IPS DF 6.9 (cell line): ENCODE results near the gene HSPA12A.

ENCODE experiments used
- DNase-seq: peaks from one replicate; pipeline ENCODE4 v3.0.0-alpha.2; 2013; ENCODE audit warnings: low read depth, low spot score
- H3K27ac ChIP-seq: one replicate; pipeline ENCODE4 v1.5.1; 2013; ENCODE audit warnings: low read length, control low read depth
- H3K27me3 ChIP-seq: 2 replicates; pipeline ENCODE4 v1.6.1; 2013; ENCODE audit warnings: mild to moderate bottlenecking, low read length; ENCODE audit not compliant: control insufficient read depth, insufficient read depth
- H3K36me3 ChIP-seq: 2 replicates; pipeline ENCODE4 v1.6.1; 2013; ENCODE audit warnings: low read length; ENCODE audit not compliant: control insufficient read depth, insufficient read depth
- H3K4me1 ChIP-seq: 2 replicates; pipeline ENCODE4 v1.6.1; 2013; ENCODE audit warnings: low read length; ENCODE audit not compliant: control insufficient read depth, insufficient read depth
- H3K4me3 ChIP-seq: 2 replicates; pipeline ENCODE4 v1.5.1; 2013; ENCODE audit warnings: mild to moderate bottlenecking, low read length
- H3K9me3 ChIP-seq: 2 replicates; pipeline ENCODE4 v1.6.1; 2013; ENCODE audit warnings: low read length, inconsistent platforms; ENCODE audit not compliant: control insufficient read depth, insufficient read depth
- WGBS: extraction: QIAGEN DNeasy Blood & Tissue Kit; methylation state at CpG from one replicate; pipeline ENCODE4 v1.1.7; 2013; ENCODE audit warnings: mixed read lengths, missing lambda C conversion rate; ENCODE audit not compliant: insufficient read length, insufficient coverage; 5-methylcytosine and 5-hydroxymethylcytosine counted together

Gene HSPA12A

DNA sequence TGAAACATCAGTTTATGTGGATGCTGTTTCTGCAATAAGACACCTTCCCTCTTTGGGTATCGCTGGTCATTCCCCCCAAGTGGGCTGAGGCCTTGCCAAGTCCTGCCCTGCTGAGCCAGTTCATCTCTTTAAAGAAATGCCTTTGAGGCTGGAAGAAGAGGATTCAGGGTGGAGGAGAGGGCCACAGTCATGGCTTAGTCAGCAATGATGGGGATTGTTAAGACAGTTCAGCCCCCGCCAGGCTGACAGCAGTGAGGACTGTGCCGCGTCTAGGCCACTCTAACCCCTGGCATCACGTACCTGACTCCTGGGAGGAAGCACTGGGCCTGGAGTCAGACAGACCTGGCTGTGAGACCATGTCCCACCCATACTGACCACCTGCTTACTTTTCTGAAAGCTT lies 73.3 kb downstream of the HSPA12A start:
- H3K4me1 ChIP-seq = peaks cover 12% of the 10 kb centered on the region
- no peak overlapping the region for H3K4me3 ChIP-seq
- H3K27ac ChIP-seq = no peak overlapping the region
- peaks cover 6% of the 10 kb centered on the region for H3K36me3 ChIP-seq
- no peak for DNase-seq
- no peaks in the 10 kb centered on the region for H3K9me3 ChIP-seq
- WGBS = no CpG with 5 or more reads among the region's 5 CpGs
- no peaks in the 10 kb centered on the region for H3K27me3 ChIP-seq

- Histone ChIP-seq H3K27me3 (no peaks in the 10 kb centered on the region), H3K4me1 (peaks cover 12% of the 10 kb centered on the region)
- no CpG with 5 or more reads among the region's 2 CpGs for WGBS
These were observed 73.9 kb downstream of the HSPA12A start for GRCh38 chr10:116668446-116668845.

GRCh38 chr10:116668018-116668417 lies 74.3 kb downstream of the HSPA12A start:
- Histone ChIP-seq H3K9me3 (no peaks in the 10 kb centered on the region), H3K27ac (no peak overlapping the region), H3K36me3 (peaks cover 6% of the 10 kb centered on the region), H3K27me3 (no peaks in the 10 kb centered on the region), H3K4me1 (peaks cover 12% of the 10 kb centered on the region), H3K4me3 (no peak overlapping the region)
- DNase-seq = no peak
- WGBS = no CpG with 5 or more reads among the region's 9 CpGs

More at GRCh38 chr10:116668446-116668845, 73.9 kb downstream of the HSPA12A start:
- no peak for DNase-seq
- Histone ChIP-seq H3K36me3 (peaks cover 6% of the 10 kb centered on the region), H3K4me3 (no peak overlapping the region), H3K9me3 (no peaks in the 10 kb centered on the region), H3K27ac (no peak overlapping the region)

- Histone ChIP-seq H3K4me1 (peaks cover 12% of the 10 kb centered on the region), H3K36me3 (peaks cover 7% of the 10 kb centered on the region), H3K27ac (no peak overlapping the region), H3K27me3 (no peaks in the 10 kb centered on the region), H3K9me3 (no peaks in the 10 kb centered on the region), H3K4me3 (no peak overlapping the region)
- DNase-seq = no peak
- no CpG with 5 or more reads among the region's 3 CpGs for WGBS
These were observed 74.9 kb downstream of the HSPA12A start for GRCh38 chr10:116667484-116667883.

- DNase-seq = no peak
- no peak overlapping the region for H3K27ac ChIP-seq
- H3K36me3 ChIP-seq = peaks cover 8% of the 10 kb centered on the region
- H3K27me3 ChIP-seq = no peaks in the 10 kb centered on the region
- H3K4me3 ChIP-seq = no peak overlapping the region
- H3K4me1 ChIP-seq = peaks cover 6% of the 10 kb centered on the region
- no CpG with 5 or more reads among the region's 13 CpGs for WGBS
- no peaks in the 10 kb centered on the region for H3K9me3 ChIP-seq
These were observed 76.7 kb downstream of the HSPA12A start for GRCh38 chr10:116665541-116666125.

DNA sequence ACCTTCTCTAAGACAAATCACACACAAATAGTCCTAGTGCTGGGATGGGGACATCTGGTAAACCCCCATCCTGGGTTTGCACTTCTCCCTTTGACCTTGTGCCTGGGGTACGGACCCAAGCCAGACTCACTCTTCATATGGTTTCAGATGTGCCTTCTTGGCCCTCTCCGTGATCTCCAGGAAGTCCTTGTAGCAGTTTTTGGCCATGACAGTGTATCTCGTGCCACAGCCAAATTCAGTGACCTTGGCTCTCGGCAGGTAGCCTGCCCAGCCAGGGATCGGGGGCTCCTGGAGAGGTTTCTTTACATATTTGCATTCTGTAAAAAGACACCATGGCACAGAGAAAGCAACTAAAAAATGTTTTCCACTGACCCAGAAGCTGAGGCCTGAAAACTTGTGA lies 77.7 kb downstream of the HSPA12A start:
- peaks cover 8% of the 10 kb centered on the region for H3K36me3 ChIP-seq
- H3K27ac ChIP-seq = no peak overlapping the region
- no peak for DNase-seq
- no peak overlapping the region for H3K4me3 ChIP-seq
- H3K27me3 ChIP-seq = no peaks in the 10 kb centered on the region
- no peaks in the 10 kb centered on the region for H3K9me3 ChIP-seq
- H3K4me1 ChIP-seq = peaks cover 3% of the 10 kb centered on the region; the same call in 1 of the 2 replicates
- WGBS = no CpG with 5 or more reads among the region's 5 CpGs

DNA sequence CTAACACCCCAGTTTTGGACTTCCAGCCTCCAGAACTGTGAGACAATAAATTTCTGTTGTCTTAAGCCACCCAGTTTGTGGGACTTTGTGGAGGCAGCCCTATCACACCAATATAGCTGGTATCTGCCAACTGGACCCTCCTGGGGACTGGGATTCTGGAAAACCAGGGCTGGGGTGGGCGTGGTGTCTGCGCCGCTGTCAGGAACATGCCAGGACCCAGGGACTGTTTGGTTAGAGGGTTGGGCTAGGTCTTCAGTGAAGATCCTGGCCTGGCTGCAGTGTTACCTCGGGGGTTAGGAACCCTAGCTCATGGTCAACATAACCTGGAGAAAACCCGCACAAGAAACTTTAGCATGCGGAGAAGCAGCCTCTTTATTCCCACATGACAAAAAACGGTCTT lies 79.0 kb downstream of the HSPA12A start:
- H3K27me3 ChIP-seq = no peaks in the 10 kb centered on the region
- H3K36me3 ChIP-seq = peaks cover 8% of the 10 kb centered on the region
- H3K4me1 ChIP-seq = no peaks in the 10 kb centered on the region
- no CpG with 5 or more reads among the region's 7 CpGs for WGBS
- DNase-seq = no peak
- no peaks in the 10 kb centered on the region for H3K9me3 ChIP-seq
- H3K27ac ChIP-seq = no peak overlapping the region
- no peak overlapping the region for H3K4me3 ChIP-seq

- no CpG with 5 or more reads among the region's 5 CpGs for WGBS
- Histone ChIP-seq H3K4me1 (no peaks in the 10 kb centered on the region), H3K4me3 (no peak overlapping the region), H3K27ac (no peak overlapping the region), H3K36me3 (peaks cover 8% of the 10 kb centered on the region), H3K27me3 (no peaks in the 10 kb centered on the region), H3K9me3 (no peaks in the 10 kb centered on the region)
- no peak for DNase-seq
These were observed 81.5 kb downstream of the HSPA12A start for GRCh38 chr10:116660860-116661259.

GRCh38 chr10:116659049-116659670 lies 83.2 kb downstream of the HSPA12A start:
- Histone ChIP-seq H3K4me1 (no peaks in the 10 kb centered on the region), H3K27ac (no peak overlapping the region), H3K36me3 (peaks cover 2% of the 10 kb centered on the region; the same call in 1 of the 2 replicates), H3K9me3 (no peaks in the 10 kb centered on the region), H3K4me3 (no peak overlapping the region), H3K27me3 (no peaks in the 10 kb centered on the region)
- no CpG with 5 or more reads among the region's 10 CpGs for WGBS
- no peak for DNase-seq

DNA sequence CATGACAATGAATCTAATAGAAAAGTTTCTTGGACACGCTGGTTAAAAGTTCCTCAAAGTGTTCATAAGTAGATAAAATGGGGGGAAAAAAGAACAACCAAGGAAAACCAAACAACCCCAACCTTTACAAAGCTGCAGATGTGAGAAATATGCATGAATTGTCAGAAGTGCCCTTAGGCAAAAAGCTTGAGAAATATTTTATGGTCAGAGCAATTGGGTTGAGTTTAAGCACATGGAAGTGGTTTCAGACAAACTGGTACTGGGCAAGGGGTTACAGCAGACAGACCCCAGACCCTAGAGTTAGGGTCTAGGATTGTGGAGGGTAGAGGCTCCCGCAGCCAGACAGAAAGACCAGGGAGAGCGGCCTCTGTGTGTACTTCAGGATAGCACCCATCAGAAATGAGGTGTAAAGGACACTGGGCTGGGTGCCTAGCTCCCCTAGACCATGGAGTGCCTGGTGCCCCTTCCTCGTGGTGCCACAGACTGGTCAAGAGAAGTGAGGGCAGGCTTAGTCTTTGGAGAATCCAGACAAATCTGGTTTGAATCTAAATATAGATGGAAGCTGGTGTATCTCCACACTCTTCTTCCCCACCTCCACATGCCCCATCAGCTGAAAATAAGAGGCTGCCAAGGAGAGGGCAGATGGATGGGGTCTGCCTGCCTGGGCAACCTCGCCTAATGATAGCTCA lies 84.4 kb downstream of the HSPA12A start:
- no CpG with 5 or more reads among the region's 5 CpGs for WGBS
- Histone ChIP-seq H3K9me3 (no peaks in the 10 kb centered on the region), H3K27ac (no peak overlapping the region), H3K4me1 (no peaks in the 10 kb centered on the region), H3K27me3 (no peaks in the 10 kb centered on the region), H3K36me3 (peaks cover 2% of the 10 kb centered on the region; the same call in 1 of the 2 replicates), H3K4me3 (no peak overlapping the region)
- DNase-seq = no peak
